Dedifferentiated amniotic fluid mesenchymal stem cell (primary cell): ENCODE data around the gene DYRK1B.
"Not testable (repeated sequence)": the region's sequence is repeated elsewhere in the genome, so short reads cannot be mapped to it uniquely, and the experiment has no call there.

Experiments
- DNase-seq: peaks from one replicate; pipeline ENCODE4 v3.0.0-alpha.2; 2016; ENCODE audit errors: extremely low spot score

The DYRK1B gene

DNA sequence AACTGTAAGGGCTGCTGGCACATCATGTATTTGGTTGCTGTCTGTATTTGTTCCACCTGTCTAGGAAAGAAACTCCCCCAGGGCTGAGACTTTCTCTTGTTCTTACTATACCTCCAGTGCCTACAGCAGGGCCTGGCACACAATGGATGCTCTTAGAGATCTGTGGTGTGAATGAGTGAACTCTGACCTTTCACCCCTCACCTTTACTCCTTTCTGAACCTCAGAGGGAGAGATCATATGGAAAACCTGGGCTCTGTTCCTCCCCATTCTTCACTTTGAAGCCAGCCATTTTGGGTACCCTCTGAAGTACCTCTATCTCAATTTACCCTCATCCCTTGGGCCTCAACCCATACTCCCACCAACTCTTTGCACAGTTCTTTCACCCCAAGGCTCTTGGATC, 3.1 kb downstream of the DYRK1B start:
- DNase-seq: no peak

DNA sequence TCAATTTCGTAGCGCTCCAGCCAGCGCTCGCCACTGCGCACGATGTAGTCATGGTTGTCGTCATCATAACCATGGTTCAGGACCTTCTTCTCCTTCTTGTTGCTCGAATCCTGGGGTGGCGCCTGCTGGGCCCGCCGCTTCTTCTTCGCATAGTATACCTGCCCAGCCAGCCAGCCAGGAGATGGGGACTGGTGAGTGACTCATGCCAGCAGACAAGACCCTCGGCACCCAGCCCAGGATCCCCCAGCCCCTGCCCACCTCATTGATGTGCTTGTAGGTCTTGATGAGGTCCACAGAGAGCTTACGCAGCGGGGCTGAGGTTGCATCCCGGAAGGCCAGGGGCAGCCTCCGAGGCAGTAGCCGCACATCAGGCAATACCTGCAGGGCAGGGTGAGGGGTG, 3.6 kb downstream of the DYRK1B start:
- no peak for DNase-seq

DNA sequence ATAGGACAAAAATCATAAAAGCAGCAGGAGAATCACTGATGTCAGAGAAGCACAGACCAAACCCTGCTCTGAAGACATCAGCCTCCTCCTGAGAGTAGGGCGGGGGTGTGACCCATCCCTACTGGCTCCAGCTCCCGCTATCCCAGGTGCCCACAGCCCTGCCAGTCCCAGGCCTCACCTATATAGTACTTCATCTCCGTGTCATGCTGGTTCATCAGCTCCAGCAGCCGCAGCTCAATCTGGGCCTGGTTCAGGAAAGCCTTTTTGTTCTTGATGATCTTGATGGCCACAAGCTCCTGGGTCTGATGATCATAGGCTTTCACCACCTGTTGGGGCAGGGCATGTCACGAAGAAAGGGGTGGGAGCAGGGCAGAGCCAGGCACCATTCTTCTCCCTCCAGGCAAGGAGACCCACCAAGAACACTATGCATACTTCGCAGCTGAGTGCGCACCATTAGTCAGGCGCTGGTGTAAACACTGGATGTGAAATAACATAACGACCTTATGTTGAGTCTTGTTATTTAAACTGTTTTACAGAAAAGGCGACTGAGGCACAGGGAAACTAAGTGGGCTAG, 4.2 kb downstream of the DYRK1B start:
- DNase-seq: no peak

DNA sequence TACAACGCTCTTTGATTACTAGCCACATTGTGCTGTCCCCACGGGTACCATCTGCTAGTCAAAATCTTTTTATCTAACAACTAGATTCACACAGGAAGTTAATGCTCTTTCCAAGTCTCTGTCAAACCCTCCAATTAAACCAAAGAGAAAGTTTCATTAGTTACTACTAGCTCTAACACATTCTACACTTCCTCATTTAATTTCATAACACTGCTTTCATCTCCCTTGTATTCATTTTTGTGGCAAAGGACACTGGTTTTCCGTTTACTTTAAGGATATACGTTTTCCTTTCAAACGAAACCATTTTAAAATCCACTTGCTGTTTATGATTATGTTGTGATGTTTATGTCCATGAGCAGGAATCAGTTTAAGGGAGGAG, 5.3 kb downstream of the DYRK1B start:
- DNase-seq: no peak

DNA sequence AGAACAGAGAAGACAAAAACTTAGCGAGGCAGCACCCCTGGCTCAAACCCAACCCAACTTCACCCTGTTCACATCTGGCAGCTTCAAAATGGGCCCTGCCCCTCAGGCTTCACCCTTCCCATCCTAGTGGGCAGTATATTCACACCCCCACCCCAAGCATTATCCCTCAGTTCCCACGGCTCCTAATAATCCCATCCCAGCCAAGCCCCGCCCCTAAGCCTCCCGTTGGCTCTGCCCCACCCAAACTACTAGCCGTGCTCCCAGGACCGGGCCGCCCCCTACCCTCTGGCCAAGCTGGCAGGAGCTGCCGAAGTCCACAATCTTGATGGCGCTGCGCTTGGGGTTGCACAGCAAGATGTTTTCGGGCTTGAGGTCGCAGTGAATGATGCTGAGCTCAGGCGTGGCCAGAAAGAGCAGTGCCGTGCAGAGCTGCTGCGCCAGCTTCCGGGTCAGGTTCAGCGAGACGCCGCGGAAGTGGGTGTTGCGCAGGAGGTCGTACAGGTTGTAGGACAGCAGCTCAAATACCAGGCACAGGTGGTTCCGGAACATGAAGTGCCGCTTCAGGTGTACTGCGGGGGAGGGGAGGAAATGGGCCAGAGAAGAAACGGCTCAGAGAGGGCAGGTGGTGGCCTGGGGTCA, 5.8 kb downstream of the DYRK1B start:
- DNase-seq: no peak

DNA sequence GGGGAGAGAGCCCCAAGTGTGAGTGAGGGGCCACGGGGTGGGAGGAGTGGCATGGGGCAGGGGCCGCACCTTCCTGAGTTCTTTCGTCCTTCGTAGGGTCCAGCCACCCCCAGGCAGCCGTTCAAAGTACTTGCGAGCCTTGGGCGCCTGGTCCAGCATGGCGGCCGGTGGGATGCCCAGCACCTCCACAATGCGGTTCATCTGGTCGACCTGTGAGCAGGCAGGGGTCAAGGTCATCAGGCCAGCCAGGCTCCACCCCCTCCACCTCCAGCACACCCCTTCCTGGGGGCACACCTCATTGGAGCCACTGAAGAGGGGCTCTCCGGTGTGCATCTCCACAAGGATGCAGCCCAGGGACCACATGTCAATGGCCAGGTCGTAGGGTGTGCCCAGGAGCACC, 6.7 kb downstream of the DYRK1B start:
- DNase-seq: no peak

DNA sequence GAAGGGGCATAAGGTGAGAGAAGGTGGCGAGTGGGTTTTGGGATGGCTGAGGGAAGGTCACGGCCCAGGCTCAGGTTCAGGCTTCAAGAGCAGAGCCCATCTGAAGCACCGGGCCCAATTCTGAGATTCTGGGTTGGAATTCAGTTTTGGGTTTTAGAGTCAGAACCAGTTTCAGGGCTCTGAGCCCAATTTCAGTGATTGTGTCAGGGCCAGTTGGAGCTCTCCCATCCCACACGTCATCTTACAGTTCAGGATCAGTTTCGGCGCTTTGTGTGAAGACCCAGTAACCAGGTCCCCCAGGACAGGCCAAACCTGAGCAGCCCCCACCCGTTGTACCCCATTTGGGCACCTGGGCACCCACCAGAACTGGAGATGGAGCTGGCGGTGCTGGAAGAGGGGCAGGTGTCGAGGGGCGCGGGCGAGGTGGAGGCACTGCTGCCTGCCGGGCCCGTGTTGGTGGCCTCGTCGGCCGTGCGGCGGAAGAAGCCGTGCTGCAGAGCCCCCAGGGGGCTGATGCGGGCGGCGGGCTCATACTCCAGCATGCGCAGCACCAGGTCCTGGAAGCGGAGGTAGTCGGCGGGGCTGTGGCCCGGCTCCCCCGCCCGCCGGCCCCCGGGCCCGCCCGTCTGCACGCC, 7.5 kb downstream of the DYRK1B start:
- no peak for DNase-seq

DNA sequence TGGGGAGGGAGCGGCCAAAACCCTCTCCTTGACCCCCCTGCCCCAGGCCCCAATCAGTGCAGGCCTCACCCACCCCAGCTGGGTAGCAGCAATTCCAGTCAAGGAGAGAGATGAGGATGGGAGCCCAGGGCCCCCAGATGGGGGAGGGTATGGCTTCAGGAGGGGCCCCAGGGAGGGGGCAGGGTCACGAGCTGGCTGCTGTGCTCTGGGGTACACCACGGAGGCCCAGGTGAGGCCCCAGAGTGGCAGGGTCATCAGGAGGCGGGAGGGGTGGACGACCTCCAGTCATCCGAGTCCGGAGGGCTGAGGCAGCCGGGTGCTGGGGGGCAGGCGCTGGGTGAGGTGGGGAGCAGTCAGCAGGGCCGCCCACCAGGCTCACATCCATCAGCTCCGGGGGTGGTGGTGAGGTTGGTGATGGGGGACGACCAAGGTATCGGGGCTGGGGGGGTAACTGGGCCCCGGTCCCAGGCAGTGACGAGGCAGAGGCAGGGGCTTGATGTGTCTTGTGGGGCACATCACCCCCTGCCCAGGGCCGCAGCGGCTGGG, 8.4 kb downstream of the DYRK1B start:
- no peak for DNase-seq

DNA sequence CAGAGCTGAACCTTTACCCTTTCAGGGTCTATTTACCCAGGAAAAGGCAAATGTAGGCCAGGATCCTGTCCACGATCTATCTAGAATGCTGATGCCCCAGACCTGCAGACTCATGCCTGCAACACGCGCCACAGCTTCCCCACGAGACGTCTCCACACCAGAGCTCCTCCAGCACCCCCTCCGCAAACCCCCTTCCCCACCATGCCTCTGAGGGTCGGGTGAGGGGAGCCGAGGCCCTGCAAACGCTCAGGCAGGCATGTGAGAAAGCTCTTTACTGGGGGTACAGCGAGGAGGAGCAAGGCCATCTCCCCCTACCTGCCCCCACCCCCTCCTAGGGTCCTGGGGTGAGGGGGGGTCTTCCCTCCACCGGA, 8.9 kb downstream of the DYRK1B start:
- no peak for DNase-seq

DNA sequence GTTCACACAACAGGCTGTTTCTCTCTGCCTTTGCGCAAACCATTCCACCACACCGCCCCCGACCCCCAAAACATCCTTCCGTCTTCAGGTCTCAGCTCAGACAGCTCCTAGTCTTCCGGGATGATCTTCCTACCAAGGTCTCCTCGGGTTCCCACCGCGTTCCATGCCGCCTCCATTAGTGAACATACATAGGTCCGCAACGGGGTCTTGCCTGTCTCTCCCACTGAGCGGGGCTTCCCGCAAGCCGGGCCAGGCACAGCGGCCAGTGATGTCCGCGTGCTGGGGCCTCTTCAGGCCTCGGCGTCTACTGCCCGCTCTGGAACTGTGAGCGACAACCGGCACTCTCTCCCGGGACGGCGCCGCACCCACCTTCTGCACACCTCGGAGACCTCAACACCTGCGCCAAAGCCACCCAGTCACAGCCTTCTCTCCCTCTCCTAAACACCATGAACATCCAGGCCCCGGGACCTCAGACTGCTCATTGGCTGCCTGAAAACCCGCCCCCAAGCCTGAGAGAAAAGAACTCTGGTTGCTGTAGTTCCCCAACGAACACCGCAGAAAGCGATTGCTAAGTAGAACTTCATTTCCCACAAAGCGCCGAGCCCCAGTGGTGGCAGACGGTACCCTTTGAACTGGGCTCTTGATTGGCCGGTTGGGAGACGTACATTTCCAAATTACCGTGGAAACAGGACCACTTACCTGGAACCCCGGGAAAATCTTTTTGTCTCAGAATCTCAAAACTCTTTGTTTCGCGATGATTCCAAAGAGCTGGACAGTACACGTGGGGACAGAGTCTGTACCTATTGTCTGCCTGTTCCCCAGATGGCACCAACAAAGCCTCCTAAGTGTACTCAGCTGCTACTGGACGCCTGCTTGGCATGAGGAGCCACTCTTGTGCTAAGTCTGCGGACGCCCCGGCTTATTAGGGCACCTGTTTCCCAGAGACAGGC, 9.5 kb downstream of the DYRK1B start:
- DNase-seq: peak; percentile 88

DNA sequence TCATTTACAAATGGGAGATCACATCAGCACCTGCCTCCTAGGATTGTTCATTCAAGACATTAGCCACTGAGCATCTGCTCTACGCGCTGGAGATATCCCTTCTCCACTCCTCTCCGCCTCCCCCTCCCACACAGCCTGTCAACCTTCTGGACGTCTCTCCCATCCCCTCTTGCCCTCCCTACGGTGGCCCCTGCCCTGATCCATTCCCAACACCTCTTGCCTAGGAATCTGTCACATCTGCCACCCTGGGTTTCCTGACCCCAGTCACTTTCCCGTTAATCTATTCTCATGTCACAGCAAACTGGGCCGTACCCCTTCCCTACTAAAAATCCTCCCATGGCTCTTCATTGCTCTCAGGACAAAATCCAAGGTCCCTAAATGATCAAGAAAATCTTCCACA, 10.3 kb downstream of the DYRK1B start:
- no peak for DNase-seq

DNA sequence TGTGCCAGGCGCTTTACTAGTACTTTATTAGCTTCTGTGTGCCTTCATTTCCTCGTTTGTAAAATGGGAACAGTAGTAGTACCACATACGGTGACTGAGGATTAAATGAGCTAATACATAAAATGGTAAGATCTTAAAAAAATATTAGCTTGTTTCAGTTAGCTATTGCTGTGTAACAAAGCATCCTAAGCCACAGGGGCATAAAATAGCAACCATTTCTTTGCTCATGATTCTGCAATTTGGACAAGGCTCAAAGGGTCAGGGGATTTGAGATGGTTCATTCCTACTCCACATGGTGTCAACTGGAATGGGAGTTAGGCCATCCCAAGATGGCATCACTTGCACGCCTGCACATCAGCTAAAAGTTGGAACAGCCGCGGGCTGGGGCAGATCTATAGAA, 13.3 kb downstream of the DYRK1B start:
- DNase-seq: no peak

DNA sequence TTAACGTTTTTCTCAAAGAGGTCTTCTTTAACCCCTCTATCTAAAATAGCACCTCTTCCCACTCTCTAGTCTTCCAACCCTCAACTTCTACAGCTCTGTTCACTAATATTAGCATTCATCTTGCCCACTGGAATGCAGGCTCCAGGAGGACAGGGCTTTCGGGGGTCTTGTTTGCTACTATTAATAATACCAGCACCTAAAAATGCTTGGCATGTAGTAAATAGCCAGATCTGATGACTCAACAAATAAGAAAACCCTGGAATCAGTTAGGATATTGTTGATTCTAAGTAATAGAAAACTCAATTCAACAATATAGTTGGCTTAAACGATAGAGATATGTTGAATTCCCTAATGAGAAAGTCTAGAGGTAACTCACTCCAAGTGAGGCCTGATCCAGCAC, 14.2 kb downstream of the DYRK1B start:
- no peak for DNase-seq

DNA sequence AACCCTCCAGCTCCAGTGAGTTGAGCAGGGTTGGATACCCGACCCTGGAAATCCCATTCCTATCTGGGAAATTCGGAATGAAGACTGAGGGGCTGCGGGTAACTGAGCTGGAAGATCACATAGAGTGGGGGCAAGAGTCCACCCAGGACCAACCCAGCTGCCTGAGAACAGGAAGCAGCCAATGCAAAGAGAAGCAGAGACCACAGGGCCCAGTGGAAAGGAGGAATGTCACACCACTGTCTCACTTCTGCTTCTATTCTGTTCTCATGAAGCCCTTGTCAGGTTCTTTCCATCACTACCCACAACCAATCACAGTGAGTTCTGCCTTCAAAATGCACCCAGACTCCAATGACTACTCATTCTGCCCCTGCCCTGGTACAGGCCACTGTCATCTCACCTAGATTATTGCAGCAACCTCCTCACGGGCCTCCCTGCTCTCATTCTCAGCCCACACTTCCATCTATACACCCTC, 15.3 kb downstream of the DYRK1B start:
- DNase-seq: no peak

DNA sequence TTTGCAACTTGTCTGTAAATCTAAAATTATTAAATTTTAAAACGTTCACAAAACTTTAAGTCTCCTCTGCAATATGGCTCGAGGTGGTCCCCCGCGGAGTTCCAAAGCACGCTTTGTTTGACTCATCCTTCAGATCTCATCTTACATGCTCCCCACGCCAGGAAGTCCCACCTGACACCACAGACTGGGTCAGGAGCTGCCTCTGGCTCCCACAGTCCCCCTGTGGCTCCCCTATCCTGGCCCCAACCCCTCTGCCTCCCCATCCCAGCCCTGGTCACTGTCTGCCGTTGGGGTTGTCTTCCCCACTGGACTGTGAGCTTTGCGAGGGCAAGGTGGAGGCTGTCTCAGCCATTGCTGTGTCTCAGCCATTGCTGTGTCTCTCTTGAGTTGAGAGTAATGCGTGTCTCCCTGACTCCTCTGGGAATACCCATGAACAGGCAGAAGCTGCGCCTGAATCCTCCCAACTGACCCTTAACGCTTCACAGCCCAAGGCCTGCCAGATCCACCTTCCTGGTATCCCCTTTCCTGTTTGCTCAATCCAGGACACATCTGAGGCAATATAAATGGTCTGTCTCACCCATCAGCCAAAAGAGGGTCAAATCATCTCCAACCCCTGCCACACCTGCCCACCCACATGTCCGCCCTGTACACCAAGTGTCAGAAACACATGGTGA, 15.9 kb downstream of the DYRK1B start:
- no peak for DNase-seq

DNA sequence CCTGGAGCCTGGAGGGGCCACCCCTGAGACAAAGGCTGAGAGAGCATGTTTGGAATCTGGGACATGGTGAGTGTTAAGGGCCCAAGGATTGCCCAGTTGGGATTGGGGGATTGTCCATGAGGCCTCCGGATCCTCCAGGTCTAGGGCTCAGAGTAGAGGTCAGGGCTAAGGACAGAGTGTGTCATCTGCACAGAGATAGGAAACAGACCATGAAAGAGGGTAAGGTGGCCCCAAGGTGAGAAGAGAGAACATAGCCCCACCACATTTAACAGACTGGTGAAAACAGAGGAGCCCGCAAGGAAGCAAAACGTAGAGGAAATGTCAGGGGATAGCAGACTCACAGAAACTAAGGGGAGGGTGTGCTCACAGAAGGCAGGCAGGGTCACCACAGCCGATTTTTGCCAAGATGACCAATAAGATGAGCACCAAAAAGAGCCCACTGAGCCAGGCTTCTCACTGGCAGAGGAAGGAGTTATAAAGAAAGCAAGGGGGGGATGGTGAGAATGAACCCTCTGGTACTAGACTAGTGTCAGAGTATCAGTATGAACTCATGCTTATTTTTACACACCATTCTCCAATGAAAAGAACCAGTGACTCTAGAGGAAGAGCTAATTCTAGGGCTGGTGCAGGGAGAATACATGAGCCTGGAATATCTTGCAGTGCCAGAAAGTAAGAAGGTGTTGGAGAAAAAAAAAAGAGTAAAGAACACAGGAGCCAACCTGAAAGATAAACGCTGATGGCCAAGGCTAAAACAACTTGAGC, 17.5 kb downstream of the DYRK1B start:
- DNase-seq: no peak

DNA sequence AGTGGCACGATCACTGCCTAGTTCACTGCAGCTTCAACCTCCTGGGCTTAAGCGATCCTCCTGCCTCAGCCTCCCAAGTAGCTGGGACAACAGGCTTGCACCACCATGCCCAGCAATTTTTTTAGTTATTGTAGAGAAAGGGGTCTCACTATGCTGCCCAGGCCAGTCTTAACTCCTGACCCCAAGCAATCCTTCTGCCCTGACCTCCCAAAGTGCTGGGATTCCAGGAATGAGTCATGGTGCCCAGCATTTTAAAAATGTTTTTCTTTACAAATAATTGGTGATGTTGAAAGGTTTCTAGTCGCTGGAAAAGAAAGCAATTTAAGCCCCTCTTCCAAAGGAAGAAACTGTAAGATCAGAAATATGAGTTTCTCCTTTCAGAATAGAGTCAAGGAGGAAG, 19.4 kb downstream of the DYRK1B start:
- DNase-seq: no peak

DNA sequence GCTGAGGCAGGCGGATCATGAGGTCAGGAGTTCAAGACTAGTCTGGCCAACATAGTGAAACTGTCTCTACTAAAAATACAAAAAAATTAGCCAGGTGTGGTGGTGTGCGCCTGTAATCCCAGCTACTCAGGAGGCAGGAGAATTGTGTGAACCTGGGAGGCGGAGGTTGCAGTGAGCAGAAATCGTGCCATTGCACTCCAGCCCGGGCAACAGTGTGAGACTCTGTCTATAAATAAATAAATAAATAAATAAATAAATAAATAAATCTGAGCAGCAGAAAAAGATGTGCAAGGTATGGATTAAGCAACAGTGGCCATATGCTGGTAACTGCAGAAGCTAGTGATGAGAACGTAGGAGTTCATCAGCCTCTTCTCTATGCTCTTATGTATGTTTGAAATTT, 19.9 kb downstream of the DYRK1B start:
- not testable (repeated sequence) for DNase-seq

DNA sequence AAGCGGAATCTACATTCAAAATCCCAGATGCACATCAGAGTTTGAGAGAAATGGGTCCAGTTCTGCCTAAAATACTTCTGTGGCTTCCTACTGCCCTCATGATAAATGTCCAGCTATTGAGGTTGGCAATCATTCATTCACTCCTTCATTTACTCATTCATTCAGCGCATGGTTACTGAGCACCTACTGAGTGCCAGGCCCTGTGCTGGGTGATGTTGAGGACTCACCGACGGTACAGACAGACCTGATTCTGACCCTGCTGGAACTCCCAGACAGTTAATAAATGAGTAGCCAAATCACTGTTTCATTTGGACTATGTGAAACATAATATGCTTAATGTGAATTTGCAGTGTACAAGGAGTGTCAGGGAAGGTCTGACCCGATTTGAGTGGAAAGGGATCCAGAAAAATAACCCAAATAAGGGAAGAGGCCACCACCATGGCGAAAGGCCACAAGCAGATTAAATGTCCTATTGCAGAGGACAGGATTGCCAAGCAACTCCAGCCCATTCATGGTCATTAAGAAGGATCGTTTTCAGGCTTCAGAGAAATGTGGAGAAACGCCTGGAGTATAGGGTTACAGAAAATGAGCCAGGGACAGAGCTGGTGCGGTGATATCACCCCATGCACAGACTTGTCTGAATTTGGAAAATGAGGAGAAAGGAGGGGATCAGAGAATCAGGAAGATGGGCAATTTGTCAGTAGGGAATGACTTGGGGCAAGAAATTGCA, 20.5 kb downstream of the DYRK1B start:
- no peak for DNase-seq

DNA sequence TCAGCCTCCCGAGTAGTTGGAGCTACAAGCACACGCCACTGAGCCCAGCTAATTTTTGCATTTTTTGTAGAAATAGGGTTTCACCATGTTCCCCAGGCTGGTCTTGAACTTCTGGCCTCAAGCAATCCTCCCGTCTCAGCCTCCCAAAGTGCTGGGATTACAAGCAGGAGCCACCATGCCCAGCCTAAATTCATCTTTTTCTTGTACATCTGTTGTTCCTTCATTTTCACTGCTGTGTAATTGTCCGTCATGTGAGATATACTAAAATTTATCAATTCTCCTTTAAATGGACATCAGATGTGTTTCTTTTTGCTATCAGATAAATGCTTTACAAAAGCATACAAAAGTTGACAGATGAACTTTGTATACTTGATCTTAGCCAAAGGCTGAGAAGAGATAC, 22.9 kb downstream of the DYRK1B start:
- DNase-seq: no peak
